ENCODE measurements around the gene FAM124A. TPM values are rescaled to one million over a fixed set of nuclear protein-coding genes. Genes with fewer than 3 reads are reported as not detected.

The FAM124A gene
- polyA plus RNA-seq, 2 of the 4 experiments (the other 2 are of a cell fraction): 1.5 to 1.6 TPM

DNA sequence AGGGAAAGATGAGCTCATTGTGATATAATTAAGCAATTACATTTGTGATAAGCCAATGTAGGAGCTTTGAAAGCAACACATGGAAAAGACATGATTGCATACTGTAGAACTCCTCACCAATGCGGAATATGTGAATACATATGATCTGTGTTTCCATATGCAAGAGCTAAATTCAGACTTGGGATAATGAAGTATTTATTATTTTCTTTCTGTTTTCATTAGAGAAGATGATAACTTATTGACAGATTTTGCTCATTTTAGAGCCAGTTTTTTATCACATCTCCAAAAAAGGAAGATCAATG is 14.2 kb downstream of the FAM124A start (continued):
- TF ChIP-seq ESRRA (IDR thresholded peaks at IDR 0.05; ENCODE audit: borderline replicate concordance, low read length): no peak

DNA sequence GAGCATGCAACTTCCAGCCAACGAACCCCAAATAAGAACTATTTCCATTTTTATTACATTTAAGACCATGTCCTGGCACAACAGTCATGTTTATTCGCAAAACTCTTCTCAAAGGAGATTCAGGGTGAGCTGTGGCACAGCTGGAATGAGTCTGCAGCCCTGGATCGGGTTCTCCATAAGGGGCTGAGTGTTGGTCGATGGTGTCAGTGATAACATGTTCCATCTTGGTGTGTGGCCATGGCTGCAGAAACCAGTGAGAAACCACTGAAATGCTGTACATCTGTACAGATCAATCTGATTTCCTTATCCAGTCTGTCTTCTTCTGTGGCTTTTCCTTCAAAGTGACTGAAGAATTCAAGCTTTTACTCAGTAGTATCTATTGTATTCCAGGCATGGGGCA is 15.2 kb downstream of the FAM124A start:
- POLR2A ChIA-PET: interaction anchor here (0.6 kb wide), 1 partner anchor 10 kb away, joined by 3 read pairs; no protein-coding TSS in a partner anchor
- ATAC-seq (no peak), FAIRE-seq (no peak), DNase-seq (ENCODE audit: low read depth in 1 of 2, low spot score in 1 of 2) (no peak)
- CTCF ChIA-PET: interaction anchor here (1.0 to 2.7 kb wide), 2 partner anchors 15 to 49 kb away, joined by 7 read pairs; partner anchors contain the start of gene FAM124A
- Histone ChIP-seq H3K27ac (no peak overlapping the region), H3K4me2 (no peak overlapping the region), H3K4me1 (no peaks in the 10 kb centered on the region), H3K4me3 (no peak overlapping the region), H3K9me3 (no peaks in the 10 kb centered on the region)
- TF ChIP-seq PHF8 (IDR thresholded peaks at IDR 0.05; ENCODE audit: borderline replicate concordance, low read depth): no peak
- no peak for TF ChIP-seq MAX (IDR thresholded peaks at IDR 0.05)
- no peak for TF ChIP-seq RAD21 (conservative IDR thresholded peaks at IDR 0.05 in 1 of 2, IDR thresholded peaks at IDR 0.05 in 1 of 2)
- no peak for TF ChIP-seq NFE2L2 (conservative IDR thresholded peaks at IDR 0.05; ENCODE audit: low read length)
- TF ChIP-seq CHD2 (IDR thresholded peaks at IDR 0.05; ENCODE audit: low read length, partially characterized antibody): no peak
- TF ChIP-seq POLR2AphosphoS2 (conservative IDR thresholded peaks at IDR 0.05; ENCODE audit: low read length): no peak
- TF ChIP-seq ZNF302 (CRISPR knock-in tag; IDR thresholded peaks at IDR 0.05): no peak
- no peak for TF ChIP-seq FOSB (CRISPR knock-in tag; IDR thresholded peaks at IDR 0.05)
- no peak for TF ChIP-seq SREBF2 (IDR thresholded peaks at IDR 0.05)
- TF ChIP-seq, protein P1, sequence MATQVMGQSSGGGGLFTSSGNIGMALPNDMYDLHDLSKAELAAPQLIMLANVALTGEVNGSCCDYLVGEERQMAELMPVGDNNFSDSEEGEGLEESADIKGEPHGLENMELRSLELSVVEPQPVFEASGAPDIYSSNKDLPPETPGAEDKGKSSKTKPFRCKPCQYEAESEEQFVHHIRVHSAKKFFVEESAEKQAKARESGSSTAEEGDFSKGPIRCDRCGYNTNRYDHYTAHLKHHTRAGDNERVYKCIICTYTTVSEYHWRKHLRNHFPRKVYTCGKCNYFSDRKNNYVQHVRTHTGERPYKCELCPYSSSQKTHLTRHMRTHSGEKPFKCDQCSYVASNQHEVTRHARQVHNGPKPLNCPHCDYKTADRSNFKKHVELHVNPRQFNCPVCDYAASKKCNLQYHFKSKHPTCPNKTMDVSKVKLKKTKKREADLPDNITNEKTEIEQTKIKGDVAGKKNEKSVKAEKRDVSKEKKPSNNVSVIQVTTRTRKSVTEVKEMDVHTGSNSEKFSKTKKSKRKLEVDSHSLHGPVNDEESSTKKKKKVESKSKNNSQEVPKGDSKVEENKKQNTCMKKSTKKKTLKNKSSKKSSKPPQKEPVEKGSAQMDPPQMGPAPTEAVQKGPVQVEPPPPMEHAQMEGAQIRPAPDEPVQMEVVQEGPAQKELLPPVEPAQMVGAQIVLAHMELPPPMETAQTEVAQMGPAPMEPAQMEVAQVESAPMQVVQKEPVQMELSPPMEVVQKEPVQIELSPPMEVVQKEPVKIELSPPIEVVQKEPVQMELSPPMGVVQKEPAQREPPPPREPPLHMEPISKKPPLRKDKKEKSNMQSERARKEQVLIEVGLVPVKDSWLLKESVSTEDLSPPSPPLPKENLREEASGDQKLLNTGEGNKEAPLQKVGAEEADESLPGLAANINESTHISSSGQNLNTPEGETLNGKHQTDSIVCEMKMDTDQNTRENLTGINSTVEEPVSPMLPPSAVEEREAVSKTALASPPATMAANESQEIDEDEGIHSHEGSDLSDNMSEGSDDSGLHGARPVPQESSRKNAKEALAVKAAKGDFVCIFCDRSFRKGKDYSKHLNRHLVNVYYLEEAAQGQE (IDR thresholded peaks at IDR 0.05): no peak
- WGBS (ENCODE audit: missing lambda C conversion rate): 73% methylated on average over 4 of the region's 4 CpGs

GRCh38 chr13:51237887-51238286 is 15.7 kb downstream of the FAM124A start:
- 100% methylated on average over 1 of the region's 2 CpGs for WGBS (ENCODE audit: missing lambda C conversion rate)
- FAIRE-seq (no peak), DNase-seq (ENCODE audit: low read depth in 1 of 2, low spot score in 1 of 2) (no peak), ATAC-seq (no peak)
- ChIA-PET CTCF (interaction anchor here (0.6 to 2.7 kb wide), 3 partner anchors 15 to 49 kb away, joined by 3 to 7 read pairs (median 7); partner anchors contain the start of gene FAM124A), POLR2A (interaction anchor here (0.6 kb wide), 1 partner anchor 10 kb away, joined by 3 read pairs; no protein-coding TSS in a partner anchor)
- Histone ChIP-seq H3K9me3 (no peaks in the 10 kb centered on the region), H3K27ac (no peak overlapping the region), H3K4me1 (no peaks in the 10 kb centered on the region), H3K4me2 (no peak overlapping the region), H3K4me3 (no peak overlapping the region)
- no peak for TF ChIP-seq SREBF2 (IDR thresholded peaks at IDR 0.05)
- TF ChIP-seq, protein P1 (IDR thresholded peaks at IDR 0.05): no peak
- TF ChIP-seq FOXS1 (CRISPR knock-in tag; IDR thresholded peaks at IDR 0.05): no peak
- no peak for TF ChIP-seq CHD4 (IDR thresholded peaks at IDR 0.05; ENCODE audit: borderline replicate concordance)
- TF ChIP-seq HMGXB4 (CRISPR knock-in tag; IDR thresholded peaks at IDR 0.05; ENCODE audit: borderline replicate concordance): no peak
